ENCODE measurements around the gene KCTD11.
"Not testable (repeated sequence)": the region's sequence is repeated elsewhere in the genome, so short reads cannot be mapped to it uniquely, and the experiment has no call there.

The KCTD11 gene

DNA sequence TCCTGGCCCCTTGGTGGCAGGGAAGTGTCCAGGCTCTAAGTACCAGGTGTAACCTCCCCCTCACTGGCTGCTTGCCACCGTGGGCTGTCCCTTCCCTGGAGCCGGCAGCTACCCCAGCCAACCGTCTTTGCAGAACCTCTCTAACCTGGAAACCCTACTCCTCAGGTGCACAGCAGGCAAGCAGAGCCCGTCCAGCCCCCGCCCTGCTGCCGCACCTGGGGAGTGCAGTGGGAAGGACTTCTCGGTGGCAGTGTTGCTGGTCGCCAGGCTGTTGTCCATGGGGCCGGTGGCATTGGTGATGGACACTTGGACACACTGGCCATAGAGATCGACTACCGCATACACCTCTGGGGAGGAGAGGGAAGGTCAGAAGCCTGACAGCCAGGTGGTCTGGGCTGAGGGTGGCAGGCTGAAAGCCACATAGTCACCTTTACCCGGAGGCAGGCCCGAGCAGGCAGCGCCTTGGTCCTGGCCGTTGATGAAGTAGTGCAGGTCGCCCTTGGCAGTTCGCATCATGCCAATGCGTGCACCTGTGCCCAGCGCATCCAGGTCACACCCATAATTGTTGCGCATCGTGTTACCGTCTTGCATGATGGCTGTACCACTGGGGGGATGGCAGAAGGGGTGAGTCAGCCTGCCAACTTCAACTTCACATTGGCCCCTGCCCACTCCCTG lies 29.3 kb upstream of the KCTD11 start:
- DNase-seq, result no peak

- peak; percentile 67 for DNase-seq
Observed at GRCh38 chr17:7323731-7324437, 28.1 kb upstream of the KCTD11 start.

DNA sequence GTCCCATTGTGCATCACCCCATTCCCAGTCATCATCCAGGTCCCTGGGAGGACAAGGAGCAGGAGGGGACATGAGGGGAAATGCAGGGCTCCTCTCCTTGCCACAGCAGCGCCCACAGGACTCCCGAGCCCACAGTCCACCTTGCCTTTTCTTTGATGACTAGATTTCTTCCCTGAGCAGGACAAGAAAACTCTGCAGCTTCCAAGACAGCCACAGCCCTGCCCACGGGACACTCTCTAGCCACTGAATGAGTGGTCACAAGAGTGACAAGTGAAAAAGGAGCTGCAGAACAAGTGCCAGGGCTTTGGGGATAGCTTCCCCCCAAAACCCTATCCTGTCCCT lies 27.6 kb upstream of the KCTD11 start:
- no peak for DNase-seq

DNA sequence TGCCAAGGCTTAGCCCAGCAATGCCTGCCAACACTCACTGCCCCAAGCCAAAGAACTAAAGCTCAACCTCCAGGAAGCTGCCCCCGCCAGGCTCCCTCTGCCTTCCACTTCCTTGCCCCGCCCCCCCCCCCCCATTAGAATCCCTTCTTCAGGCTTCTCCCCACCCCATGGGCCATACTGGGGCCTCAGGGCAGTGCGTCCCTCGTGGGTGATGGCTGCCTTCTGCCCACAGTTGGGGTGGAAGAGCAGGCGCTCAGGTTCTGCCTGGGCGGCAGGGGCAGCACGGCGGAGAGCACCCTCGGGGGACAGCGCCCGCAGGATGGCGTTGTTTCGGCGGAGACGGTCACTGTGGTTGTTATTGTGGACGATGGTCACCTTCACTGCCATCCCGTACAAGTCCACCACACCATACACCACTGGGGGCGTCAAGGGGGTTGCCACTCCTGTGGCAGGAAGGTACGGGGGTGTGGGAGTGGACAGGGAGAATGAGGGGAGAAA lies 26.9 kb upstream of the KCTD11 start:
- DNase-seq, result no peak

DNA sequence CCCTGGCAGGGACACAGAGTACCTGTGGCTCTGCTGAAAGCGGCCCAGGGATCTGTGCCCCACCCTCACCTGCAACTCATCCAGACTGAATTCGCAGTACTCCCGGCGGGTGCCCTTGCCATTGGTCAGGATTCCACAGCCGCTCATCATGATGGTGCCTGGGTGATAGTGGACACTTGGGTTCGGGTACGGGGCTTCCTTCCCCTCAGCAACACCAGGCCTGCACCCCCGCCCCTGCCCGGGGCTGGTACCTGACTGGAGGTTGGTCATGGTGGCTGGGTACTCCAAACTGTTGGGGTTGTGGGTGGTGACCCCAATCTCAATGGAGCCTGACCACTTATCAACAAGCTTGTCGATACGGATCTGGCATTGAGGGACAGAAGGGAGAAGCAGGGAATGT lies 25.8 kb upstream of the KCTD11 start:
- DNase-seq, result no peak

DNA sequence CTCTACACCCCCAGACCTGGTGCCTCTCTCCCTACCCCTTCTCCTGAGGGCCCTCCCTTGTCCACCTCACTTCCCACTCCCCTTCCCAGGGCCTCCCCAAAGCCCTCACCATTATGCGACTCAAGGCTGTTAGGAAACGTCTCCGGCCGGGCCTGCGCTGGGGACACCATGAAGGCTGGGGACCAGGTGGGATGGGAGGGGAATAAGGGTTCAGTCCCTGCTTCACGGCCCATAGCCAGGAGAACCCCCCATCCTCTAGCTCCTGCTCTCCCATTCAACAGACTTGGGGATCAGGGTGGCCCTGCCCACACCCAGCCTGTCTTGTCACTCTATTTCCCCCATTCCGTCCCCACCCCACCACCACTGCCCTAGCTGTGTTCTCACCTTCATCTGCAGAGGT lies 24.9 kb upstream of the KCTD11 start:
- no peak for DNase-seq

DNA sequence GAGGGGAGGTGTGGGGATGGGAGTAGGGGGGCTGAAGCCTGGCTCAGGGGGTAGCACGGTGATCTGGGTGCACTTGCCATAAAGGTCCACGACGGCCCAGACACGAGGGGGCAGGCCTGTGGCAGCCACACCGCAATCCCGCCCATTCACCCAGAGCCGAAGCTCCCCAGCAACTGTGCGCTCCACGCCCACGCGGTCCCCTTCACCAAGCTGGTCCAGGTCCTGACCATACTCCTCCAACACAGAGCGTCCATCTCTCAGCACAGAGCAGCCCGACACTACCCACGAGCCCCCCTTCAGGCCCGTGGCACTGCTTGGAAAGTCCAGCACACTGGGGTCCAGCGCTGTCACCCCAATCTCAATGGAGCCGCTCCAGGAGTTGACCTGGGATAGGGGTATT lies 24.5 kb upstream of the KCTD11 start:
- no peak for DNase-seq

DNA sequence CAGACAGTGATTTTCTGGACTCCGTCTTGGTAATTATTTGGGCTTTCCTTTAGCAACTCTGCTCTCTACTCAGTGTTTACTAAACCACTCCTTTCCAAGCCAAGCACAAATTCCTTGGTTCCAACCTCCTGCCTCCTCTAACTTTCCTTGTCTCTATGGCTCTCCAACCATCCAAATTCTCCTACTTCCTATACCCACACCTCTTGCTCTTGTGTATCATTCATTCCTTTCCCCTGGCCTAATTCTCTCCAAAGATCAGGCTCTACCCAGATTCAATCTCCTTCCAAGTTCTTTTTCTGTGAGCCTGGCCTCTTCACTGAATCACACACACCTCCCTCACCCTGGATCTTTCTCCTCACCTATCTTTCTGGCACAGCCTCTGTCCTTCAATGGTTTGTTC lies 24.0 kb upstream of the KCTD11 start:
- no peak for DNase-seq

- no peak for DNase-seq
Observed at GRCh38 chr17:7328840-7329373, 23.1 kb upstream of the KCTD11 start, which contains the start of gene NEURL4. Gene NEURL4 (minus strand): TSS chr17:7329335. CDS start chr17:7329312, 23 bp downstream.

DNA sequence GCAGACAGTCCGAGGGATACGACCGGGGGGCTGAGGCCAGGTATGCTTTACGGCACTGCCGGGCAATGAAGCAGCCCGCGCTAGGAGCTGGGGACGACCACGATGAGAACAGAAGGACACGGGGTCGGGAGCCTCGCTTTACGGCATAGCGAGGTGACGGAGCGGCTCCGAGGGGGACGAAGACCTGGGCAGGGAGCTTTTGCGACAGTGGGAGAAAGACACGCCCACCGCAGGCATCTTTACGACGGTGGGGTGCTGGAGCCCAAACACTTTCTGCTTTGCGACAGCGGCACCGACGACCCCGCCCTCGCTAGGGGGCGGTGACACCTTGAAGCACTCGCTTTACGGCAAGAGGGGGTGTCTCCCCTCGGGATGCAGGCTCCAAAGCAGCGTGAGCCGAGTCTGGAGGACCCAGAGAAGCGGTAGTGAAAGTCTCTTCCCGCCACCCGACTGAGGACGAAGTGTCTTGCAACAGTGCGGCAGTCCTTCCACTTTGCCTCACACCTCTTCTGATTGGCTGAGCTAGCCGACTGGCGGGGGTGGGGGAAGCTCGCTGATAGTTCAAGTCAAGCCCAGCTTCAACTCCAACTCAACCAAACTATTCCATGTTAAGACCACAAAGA lies 22.5 kb upstream of the KCTD11 start:
- DNase-seq, result peak; percentile 98

DNA sequence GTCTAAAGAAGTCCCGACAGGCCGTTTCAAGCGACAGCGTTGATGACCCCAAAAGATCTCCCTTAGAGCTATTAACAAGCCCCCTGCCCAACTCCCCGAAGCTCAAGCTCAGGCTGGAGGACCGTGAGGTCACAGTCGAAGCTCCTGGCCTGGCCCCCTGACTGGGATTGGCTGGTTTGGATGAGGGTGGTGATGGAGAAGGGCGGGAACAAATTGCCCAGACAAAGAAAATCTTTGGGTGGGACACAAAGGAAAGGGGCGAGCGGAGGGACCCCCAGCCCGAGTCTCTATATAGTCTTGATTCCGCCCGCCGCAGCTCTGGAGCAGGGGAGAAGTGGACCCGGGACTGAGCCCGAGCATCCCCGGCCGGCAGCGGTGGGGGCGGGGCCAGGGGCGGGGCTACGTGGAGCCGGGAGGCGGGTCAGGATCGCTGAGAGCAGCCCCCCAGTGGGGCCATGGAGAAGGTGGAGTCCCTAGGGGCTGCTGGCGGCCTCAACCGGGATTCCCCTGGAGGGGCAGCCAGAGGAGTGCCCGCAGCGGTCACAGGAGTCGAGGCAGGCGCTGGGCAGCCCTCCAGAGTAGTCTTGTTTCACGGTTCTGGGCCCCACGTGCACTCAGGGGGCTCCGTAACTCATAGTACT lies 21.8 kb upstream of the KCTD11 start:
- peak; percentile 90 for DNase-seq

GRCh38 chr17:7330638-7331015 lies 21.3 kb upstream of the KCTD11 start:
- no peak for DNase-seq

DNA sequence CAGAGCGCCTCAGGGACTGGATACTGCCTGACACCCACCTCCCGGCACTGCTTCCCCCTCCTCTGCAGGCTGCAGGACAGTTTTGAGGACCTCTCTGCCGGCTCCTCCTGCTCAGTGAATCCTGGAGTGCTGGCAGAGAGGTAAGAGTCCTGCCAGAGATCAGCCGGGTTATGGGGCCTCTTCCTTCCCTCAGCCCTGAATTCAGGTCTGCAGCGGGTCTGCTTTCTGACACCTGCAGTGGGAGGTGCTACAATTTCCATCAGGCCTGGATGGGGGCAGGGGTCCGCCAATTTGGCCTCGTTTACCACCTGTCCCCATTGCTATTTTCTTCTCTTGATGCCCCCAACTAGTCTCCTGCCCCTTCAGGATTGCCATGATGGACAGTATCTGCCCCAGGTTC lies 19.9 kb upstream of the KCTD11 start:
- DNase-seq, result no peak

DNA sequence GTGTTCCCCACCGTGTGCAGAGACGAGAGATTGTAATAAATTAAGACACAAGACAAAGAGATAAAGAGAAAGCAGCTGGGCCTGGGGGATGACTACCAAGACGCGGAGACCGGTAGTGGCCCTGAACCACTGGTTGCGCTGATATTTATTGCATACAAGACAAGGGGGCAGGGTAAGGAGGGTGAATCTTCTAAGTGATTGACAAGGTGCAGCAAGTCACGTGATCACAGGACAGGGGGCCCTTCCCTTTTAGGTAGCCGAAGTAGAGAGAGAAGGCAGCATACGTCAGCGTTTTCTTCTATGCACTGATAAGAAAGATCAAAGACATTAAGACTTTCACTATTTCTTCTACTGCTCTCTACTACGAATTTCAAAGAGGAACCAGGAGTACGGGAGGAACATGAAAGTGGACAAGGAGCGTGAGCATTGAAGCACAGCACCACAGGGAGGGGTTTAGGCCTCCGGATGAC lies 19.3 kb upstream of the KCTD11 start:
- DNase-seq, result not testable (repeated sequence)

- no peak for DNase-seq
Observed at GRCh38 chr17:7334938-7335538, 16.9 kb upstream of the KCTD11 start.

GRCh38 chr17:7335765-7336164 lies 16.2 kb upstream of the KCTD11 start:
- DNase-seq, result not testable (repeated sequence)

- DNase-seq, result no peak
Observed at GRCh38 chr17:7336240-7337175, 15.5 kb upstream of the KCTD11 start, which contains the start of gene ACAP1. Gene ACAP1 (plus strand): TSS chr17:7336529. CDS start chr17:7336735, 206 bp downstream.

DNA sequence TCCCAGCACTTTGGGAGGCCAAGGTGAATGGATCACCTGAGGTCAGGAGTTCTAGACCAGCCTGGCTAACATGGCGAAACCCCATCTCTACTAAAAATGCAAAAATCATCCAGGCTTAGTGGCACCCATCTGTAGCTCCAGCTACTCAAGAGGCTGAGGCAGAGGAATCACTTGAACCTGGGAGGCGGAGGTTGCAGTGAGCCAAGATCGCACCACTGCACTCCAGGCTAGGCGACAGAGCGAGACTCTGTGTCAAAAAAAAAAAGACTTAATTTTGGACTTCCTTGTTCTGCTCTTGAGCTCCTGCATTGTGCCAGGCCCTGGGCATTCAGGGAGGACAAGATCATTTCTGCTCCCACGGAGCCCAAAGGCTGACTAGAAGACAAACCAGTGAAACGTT lies 14.4 kb upstream of the KCTD11 start:
- DNase-seq, result not testable (repeated sequence)

- no peak for DNase-seq
Observed at GRCh38 chr17:7340179-7340578, 11.8 kb upstream of the KCTD11 start.

GRCh38 chr17:7341842-7342241 lies 10.1 kb upstream of the KCTD11 start:
- no peak for DNase-seq

DNA sequence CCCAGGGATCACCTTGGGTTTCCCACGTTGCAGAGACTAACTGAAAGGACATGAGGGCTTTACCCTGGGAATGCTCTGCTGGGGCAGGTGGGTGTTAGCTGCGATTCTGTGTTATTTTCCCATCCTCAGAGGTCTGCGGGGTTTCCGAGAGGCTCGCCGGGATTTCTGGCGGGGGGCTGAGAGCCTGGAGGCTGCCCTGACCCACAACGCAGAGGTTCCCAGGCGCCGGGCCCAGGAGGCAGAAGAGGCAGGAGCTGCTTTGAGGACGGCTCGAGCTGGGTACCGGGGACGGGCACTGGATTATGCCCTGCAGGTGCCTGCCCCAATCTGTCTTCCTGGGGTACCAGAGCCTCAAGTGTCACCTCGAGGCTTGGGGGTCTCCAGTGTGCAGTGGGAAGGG lies 8.7 kb upstream of the KCTD11 start:
- no peak for DNase-seq
